BJ (cell line): Measurements from ENCODE around the gene VN1R5. TPM values are rescaled to one million over a fixed set of nuclear protein-coding genes. Genes with fewer than 3 reads are reported as not detected.

ENCODE experiments used
- CTCF ChIA-PET: fragments of 350-600 bp; formaldehyde crosslinking; extraction: SDS; loops from one replicate; lab custom pipeline; 2021; ENCODE audit warnings: antibody characterized with exemption, inconsistent platforms; lab: Yijun Ruan, JAX
- POLR2A ChIA-PET: fragments of 300-600 bp; sonication (Branson Sonifier 250); formaldehyde crosslinking; extraction: SDS; loops from one replicate; lab custom pipeline; 2021; ENCODE audit warnings: antibody characterized with exemption; lab: Charles Lee
- DNase-seq: peaks from one replicate; pipeline ENCODE4 v3.0.0-alpha.2; 2011; ENCODE audit warnings: low read depth
- H3K27me3 ChIP-seq: 2 replicates; pipeline ENCODE4 v1.6.0; 2011; ENCODE audit warnings: low read length; ENCODE audit not compliant: control insufficient read depth, insufficient read depth
- H3K36me3 ChIP-seq: 2 replicates; pipeline ENCODE4 v1.5.1; 2011; ENCODE audit warnings: low read length; ENCODE audit not compliant: control insufficient read depth, insufficient read depth
- H3K4me3 ChIP-seq: 2 replicates; pipeline ENCODE4 v1.5.1; 2011; ENCODE audit warnings: low read depth, mild to moderate bottlenecking, control low read depth, low read length
- polyA plus RNA-seq: library from polyadenylated mRNA; depleted of rRNA; stranded (reverse); fragments of >200 nt; gene quantifications from 2 replicates; pipeline ENCODE4 v1.2.3, GENCODE V29; 2011
- TF ChIP-seq, protein P1 (sequence below): IDR thresholded peaks from 2 replicates; pipeline ENCODE4 v1.5.1; 2011; ENCODE audit warnings: low read depth, mild to moderate bottlenecking, control low read depth, inconsistent platforms, low read length, moderate library complexity; ENCODE audit not compliant: insufficient read depth

VN1R5 gene
- polyA plus RNA-seq, 1 experiment = not detected

DNA sequence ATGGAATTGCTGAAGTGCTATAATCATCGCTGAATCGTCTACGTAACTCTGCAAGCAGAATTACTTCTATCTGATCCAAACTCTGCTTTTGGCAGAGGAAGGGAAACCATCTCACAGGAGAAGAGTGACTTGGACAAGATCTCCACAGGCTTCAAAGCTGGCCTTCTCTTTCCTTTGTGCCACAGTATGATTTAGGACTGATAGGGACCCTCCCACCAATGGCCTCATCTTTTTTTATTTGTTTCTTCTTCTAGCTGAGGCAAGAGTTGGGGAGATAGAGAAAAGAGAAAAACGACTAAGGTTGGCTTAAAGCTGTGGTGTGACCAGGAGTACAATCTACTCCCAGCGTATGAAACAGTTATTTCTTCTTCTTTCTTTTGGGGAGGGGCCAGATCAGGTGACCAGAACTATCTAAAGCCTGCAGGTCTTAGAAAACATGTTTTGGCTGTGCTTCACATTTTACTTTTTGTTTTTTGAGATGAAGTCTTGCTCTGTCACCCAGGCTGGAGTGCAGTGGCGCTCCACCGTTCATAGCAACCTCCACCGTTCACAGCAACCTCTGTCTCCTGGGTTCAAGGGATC lies 40.8 kb downstream of the VN1R5 start:
- POLR2A ChIA-PET = no interaction called here
- CTCF ChIA-PET = interaction anchor here (0.9 to 1.7 kb wide), 2 partner anchors 15 to 43 kb away, joined by 3 read pairs; no protein-coding TSS in a partner anchor

DNA sequence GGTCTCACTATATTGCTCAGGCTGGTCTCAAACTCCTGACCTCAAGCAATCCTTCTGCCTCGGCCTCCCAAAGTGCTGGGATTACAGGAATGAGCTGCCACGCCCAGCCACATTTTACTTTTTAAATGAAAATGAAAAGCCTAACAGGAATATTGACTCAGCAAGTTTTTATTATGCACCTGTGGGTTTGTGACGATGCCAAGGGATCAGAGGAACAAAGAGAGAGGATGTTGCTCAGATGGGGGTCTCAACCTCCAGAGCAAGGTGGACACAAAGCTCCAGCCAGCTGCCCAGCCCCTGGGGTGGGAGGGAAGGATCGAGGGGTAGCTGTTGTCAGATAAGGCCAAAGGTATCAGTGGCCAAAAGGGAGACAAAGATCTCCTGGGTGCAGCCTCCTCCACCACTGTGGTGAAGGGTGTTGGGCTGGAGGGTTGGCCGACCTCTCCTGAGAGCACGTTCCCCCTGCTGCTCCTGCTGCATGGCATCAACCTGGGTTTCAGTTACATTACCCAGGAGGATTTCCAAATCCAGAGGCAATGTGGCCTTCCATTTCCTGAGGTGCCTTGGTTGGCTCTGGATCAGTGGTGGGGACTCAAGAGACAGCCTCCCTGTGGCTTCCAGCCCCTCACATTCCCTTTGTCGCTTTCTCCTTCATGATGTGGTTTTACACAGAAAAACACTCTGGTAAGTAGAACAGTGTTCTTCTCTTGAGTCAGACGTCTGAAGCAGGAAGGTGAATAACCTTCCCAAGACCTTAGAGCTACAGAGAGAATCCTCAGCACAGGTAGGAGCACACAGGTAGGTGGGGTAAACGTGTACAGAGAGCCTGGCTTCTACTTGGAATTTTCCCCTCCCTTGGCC lies 41.6 kb downstream of the VN1R5 start:
- Histone ChIP-seq H3K36me3 (peaks cover 13% of the 10 kb centered on the region), H3K27me3 (no peaks in the 10 kb centered on the region; the same call in 1 of the 2 replicates), H3K4me3 (no peak overlapping the region)
- TF ChIP-seq, protein P1, sequence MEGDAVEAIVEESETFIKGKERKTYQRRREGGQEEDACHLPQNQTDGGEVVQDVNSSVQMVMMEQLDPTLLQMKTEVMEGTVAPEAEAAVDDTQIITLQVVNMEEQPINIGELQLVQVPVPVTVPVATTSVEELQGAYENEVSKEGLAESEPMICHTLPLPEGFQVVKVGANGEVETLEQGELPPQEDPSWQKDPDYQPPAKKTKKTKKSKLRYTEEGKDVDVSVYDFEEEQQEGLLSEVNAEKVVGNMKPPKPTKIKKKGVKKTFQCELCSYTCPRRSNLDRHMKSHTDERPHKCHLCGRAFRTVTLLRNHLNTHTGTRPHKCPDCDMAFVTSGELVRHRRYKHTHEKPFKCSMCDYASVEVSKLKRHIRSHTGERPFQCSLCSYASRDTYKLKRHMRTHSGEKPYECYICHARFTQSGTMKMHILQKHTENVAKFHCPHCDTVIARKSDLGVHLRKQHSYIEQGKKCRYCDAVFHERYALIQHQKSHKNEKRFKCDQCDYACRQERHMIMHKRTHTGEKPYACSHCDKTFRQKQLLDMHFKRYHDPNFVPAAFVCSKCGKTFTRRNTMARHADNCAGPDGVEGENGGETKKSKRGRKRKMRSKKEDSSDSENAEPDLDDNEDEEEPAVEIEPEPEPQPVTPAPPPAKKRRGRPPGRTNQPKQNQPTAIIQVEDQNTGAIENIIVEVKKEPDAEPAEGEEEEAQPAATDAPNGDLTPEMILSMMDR = no peak
- ChIA-PET CTCF (interaction anchor here (0.9 to 1.7 kb wide), 2 partner anchors 14 to 44 kb away, joined by 3 read pairs; no protein-coding TSS in a partner anchor), POLR2A (no interaction called here)
- DNase-seq = no peak

More for the DNA sequence above, 40.8 kb downstream of the VN1R5 start:
- TF ChIP-seq, protein P1 = no peak
- Histone ChIP-seq H3K4me3 (no peak overlapping the region), H3K36me3 (peaks cover 12% of the 10 kb centered on the region), H3K27me3 (no peaks in the 10 kb centered on the region; the same call in 1 of the 2 replicates)
- no peak for DNase-seq

DNA sequence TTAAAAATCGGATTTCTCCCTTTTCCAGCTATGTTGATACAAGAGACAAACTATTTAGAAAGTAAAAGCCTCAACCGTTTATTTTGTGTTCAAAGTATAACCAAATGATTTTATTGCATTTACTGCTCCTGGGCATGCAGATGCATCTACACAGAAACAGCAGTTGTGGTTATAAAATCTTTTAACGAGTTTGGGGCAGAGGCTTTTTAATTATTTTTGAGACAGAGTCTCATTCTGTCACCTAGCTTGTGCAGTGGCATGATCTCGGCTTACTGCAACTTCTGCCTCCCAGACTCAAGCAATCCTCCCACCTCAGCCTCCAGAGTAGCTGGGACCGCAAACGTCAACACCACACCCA lies 42.2 kb downstream of the VN1R5 start:
- CTCF ChIA-PET = no interaction called here

DNA sequence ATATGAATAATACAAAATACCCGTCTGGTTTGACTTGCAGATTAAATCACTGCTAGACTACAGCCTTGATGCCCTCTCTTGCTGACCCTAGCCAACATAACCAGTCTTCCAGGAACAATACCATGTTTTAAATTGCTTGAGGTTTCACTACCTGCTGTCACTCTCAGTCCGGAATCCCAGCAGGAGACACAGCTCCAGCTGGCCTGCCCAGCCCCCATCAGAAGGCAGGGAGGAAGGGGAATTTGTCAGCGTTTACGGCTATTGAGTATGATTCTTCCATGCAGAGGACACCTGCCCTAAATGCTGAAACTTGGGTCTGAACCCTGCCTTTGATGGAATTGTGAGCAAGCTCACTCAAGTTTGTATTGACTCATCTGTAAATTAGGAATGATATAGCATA lies 42.8 kb downstream of the VN1R5 start:
- no peak for DNase-seq
- POLR2A ChIA-PET = no interaction called here
- TF ChIP-seq, protein P1 = no peak
- CTCF ChIA-PET = no interaction called here
- H3K4me3 ChIP-seq = no peak overlapping the region
- peaks cover 13% of the 10 kb centered on the region for H3K36me3 ChIP-seq
- H3K27me3 ChIP-seq = no peaks in the 10 kb centered on the region

More for the DNA sequence above, 42.2 kb downstream of the VN1R5 start:
- TF ChIP-seq, protein P1 = no peak
- POLR2A ChIA-PET = no interaction called here
- peaks cover 13% of the 10 kb centered on the region for H3K36me3 ChIP-seq
- no peak for DNase-seq
- no peak overlapping the region for H3K4me3 ChIP-seq
- H3K27me3 ChIP-seq = no peaks in the 10 kb centered on the region

DNA sequence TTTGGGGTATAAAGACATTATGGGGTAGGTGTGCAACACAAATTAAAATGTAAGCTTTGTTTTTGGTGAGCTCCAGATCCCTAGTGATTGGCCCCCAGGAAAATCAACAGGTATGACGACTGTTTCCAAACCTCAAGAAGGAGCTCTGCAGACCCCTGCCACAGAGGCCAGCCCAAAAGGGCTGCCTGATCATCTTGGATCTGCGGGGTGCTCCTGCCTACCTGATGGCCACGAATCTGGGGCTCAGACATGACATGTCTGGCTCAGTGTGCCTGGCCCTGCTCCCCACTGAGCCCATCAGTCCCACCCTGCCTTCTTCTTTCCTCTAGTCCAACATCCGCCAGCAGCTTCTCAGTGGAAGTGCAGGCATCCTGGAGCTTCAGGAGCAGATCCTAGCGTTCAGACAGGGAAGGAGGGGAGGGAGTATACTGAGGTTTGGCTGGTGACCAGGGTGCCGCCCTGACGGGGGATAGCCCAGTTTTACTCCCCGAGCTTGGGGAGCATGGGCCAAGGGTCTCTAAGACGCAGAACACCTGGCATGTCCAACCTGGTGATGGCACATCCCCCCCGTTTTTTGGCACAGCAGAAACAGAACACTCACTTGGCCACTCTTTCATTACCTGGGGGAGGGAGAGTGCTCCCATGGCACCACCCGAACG lies 44.0 kb downstream of the VN1R5 start:
- peaks cover 13% of the 10 kb centered on the region for H3K36me3 ChIP-seq
- no peaks in the 10 kb centered on the region for H3K27me3 ChIP-seq
- no peak for DNase-seq
- no peak overlapping the region for H3K4me3 ChIP-seq
- POLR2A ChIA-PET = no interaction called here
- CTCF ChIA-PET = no interaction called here
- TF ChIP-seq, protein P1 = no peak
